ENCODE results near the gene LAMA2.

- TF ChIP-seq CTCF (IDR thresholded peaks at IDR 0.05) = no peak
- no peak for TF ChIP-seq POLR2A (IDR thresholded peaks at IDR 0.05)
Measured at GRCh38 chr6:128966934-128967333, 84.0 kb downstream of the LAMA2 start.

Measured in uterus (tissue), 2 donors.